HG02885 (cell line): ENCODE results near the gene PRDM10.

Experiments used
- ATAC-seq: cut with Tn5 transposase; IDR thresholded peaks from one replicate; pipeline ENCODE4 v1.9.1; 2021; ENCODE audit warnings: mild to moderate bottlenecking; ENCODE audit not compliant: unreplicated experiment, poor library complexity

Gene PRDM10

DNA sequence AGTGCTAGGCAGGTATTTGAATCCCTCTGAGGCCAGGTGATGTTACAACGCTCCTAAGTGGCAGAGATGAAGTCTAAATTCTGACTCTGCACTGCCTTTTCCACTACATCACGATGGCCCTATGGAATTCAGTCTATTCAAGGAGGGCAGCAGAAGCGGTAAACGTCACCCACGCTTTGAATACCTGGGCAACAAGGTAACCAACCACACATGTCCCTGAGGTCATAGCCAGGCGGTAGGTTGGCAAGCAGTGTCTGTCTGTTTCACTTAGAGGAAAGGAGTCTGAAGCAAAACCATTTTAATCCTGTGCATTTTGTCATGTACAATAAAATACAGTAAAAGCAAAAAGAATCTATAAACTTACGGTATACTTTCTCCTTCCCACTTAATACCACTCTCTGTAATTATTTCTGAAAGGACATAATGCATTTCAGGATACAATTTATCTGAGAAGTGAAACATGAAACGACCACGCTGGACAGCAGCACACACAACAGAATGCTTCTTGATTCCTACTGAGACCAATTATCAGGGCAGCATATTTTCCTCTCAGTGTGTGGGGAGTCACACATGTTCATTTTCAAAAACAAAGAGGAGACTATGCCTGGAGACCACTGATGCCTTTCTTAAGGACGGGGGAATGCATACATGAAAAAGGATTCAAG, 51.3 kb downstream of the PRDM10 start:
- no peak for ATAC-seq

DNA sequence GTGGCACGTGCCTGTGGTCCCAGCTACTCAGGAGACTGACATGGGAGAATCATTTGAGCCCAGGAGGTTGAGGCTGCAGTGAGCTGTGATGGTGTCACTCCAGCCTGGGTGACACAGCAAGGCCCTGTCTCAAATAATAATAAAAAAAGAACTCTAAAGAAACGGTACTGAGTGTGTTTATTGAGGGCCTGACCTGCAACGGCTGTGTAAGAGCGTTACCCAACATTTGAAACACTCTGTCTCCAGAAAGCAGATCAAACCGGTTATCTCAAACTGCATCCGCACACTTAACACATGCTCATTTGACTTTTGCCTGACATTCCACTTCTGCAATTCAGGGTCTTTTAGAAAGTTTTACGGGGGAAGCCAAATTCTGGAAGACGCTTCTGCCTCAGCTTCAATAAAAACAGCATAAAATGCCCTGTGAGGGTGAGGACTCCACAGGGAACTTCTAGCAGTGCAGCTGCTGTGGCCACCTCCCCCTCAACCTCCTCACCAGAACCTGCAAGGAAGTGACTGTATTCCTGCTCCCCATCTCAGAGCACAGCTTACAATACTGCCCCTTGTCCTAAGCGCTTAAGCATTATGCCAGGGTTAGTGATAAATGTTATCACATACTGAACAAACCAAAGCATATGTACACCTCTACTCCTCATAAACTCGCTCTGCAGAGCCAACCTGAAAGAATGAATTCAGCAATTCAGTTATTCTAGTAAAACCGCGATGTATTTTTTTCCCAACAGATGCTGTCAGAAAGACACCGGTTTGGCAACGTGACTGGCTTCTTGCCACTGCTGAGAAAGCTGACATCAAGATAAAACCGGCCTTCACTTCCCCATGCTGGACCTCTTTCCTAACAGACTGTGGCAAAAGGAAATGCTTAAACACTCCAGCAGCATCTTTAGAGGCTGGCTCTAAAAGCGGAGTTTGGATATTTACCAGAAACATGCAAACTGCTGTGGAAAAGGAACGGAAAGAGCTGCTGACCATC, 52.2 kb downstream of the PRDM10 start:
- ATAC-seq: no peak

DNA sequence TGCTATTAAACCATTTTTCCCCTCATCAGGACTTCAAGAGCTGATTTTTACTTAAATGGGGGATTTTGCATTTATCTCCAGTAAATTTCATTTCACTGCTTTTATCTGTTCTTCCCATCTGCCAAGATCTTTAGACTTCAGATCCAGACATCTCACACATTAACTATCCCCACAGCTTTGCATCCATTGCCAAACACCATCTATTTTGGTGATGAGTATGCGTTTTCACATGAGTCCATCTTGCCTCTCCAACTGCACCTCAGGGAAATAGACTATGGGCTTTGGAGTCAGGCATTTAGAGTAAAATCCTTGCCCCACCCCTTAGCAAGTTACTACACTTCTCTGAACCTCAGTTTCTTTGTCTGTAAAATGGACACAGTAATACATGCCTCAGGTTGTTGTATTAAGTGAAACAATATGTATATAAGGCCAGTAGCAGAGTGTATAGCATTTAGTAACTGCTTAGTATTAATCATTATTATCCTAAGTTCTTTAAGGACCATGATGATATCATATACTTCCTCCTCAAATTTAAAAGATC, 53.6 kb downstream of the PRDM10 start:
- ATAC-seq: no peak

DNA sequence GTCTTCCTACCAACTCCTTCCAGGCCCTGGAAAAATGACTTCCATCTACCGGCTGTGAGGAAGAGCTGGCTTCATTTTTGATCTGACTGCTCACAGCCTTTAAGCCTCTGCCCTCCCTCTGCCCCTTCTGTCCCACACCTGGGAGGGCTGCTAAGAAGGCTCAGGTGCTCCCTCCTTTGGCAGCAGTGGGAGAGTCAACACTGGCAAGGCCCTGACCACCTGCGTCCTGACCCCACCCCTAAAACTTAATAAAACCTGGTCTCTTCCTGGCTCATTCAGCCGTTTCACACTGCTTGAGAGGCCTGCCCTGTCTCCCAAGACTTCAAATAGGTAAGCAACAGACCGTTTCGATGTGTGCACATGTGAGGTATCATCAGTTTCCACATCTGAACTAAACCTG, 55.2 kb downstream of the PRDM10 start:
- no peak for ATAC-seq

DNA sequence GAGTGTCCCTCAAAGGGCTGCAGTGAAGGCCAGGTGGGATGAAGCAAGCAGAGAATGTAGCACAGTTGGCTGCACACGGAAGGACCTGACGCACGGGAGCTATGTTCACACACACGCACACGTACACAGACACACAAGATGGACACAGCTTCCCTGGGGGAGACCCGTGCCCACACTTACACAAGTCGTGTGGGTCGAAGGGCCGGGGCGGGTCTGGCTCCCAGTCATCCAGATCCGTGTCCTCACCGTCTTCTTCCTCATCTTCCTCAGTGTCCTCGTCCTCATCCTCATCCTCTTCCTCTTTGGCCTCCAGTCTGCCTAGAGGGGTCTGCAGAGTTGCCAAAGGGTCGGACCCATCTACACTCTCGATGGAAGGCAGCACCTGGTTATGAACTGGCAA, 55.7 kb downstream of the PRDM10 start:
- no peak for ATAC-seq

DNA sequence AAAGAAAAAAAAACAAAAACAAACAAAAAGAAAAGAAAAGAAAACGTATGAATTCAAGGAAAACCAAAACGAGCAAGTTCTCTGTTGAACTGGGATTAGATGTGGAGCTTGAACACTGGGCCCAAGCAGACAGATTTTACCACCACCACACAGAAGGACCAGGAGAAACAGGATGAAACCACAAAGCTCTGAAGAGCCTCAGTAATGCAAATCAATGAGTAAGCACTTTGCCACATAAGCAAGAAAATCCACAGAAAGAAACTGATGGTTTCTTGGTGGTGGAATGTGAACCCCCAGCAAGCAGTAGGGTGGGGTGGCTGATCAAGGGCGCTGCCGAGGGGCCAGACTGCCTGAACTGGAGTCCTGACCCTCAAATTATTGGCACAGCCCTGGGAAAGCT, 56.4 kb downstream of the PRDM10 start:
- ATAC-seq: no peak

DNA sequence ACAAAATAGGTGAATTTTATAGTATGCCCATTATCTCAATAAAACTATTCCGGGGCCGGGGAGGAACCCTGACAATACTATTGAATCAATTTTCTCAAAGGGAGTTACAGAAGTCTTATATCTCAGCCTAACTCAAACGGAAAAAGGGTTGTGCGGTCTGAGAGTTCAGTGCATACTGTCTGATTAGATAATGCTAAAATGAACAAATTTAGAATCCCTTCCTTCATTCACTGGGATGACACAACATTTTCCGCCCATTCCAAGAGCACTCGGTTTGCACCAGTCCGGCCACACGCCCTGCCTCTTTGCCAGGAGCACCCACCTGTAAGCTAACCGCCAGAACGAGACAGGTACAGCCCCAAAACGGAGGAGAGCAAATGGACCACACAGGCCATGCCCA, 57.3 kb downstream of the PRDM10 start:
- no peak for ATAC-seq

DNA sequence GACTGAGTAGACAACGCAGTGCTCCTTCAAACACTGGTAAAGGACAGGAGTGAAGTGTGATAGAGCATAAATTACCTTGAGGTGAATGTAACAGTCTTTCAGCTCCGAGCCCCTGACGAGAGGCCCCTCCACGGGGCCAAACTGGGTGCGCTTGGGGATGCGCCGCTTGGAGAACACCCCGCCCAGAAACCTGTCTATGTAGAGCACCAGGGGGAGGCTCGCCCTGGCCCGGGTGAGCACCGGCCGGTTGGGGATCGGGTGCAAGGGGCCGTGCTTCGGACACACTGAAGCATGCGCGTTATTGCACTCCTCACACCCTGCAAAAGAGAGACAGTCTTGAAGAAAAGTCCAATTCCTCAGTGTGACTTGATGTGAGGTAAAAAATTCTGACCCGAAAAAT, 57.9 kb downstream of the PRDM10 start:
- no peak for ATAC-seq

DNA sequence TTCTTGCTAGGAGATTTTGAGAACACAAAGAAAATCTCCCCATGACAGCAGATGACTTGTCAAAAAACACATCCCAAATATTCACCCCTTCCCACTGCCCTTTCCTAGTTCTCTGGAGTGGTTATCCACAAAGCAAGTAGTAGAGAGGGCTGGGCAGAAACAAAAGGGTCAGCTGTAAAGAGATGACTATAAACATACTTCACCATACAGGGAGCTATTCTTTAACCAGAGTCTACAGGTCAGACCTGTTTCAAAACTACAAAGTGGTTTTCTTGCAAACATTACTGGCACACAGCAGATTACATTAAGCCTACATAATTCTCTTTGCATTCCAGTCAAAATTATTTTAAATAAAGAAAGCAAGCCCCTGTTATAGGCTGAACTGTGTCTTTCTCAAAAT, 59.6 kb downstream of the PRDM10 start:
- ATAC-seq: no peak

DNA sequence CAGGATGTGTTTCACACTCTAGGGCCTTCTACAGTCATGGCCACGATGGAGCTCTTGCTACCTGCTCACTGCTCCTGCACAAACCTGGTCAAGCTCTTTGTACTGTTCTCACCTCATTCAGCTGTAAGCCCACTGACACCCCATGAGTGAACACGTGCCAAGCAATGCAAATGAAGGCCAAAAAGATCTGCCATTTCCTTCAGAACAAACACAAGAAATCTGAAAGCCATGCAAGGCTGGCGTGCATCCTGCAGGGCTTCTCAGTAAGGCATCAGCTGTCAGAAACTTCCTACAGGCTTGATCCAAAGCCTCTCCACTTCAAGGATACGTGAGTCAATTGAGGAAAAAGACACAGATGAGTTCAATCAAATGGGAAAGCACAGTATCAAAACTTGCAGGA, 63.1 kb downstream of the PRDM10 start:
- ATAC-seq: no peak

DNA sequence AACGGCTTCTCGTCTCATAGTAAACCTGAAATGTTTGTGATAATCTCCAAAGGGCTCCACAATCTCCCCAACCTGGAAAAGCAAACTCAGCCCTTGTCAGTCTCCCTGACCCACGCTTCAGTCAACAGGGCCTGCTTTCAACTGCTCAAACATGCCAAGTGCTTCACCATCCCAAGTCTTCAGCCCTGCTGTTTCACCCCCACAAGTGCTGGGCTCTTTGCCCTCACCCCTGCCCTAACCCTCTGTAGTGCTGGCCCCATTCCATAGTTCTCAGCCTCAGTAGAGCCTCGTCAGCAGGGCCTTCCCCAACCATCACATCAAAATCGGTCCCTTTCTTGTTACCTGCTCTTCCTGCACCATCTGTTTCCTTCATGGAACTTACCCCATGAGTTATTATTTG, 63.9 kb downstream of the PRDM10 start:
- no peak for ATAC-seq

DNA sequence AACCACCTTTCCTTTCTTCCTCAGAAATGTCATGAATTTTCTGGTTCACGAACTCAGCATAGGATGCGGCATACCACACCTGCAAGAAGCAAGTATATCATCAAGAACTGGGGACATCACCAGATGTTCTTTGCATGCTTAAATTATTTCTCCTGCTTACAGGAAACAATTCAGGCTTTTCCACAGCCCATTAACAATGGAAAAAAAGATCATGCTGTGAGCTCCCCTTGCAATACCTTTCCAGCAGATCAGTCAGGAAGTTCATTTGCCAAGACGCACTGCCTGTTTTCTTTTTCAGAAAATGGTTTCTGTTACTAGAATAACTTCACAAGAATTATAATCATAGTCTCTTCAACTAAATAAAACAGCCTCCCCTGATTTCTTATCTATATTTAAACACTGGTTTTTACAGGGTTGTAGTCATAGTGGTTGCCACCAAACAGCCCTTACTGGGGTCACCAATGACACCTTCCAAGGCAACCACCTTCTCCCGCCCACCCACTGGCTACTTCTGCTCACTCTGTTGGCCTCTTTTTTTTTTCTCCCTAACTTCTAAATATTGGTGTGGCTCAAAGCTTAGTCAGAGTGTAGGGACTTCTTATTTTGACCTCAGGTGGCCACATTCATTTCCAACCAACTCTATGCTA, 64.9 kb downstream of the PRDM10 start:
- no peak for ATAC-seq

DNA sequence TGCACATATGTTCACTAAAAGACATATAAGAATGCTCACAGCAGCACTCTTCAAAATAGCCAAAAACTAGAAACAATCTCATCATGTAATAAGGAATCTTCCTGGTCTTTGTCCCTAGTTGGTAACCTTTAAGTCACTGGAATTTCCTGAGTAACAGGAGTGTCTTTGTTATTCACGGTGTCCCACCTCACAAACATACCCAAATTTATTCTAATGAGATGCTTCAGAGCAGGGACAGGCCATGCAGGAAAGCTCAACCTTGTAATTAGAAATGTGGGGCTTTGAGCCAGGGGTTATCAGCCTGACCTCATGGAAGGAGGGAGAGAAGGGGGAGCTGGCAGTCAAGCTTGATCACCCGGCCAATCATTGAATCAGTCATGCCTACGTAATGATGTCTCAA, 66.9 kb downstream of the PRDM10 start:
- ATAC-seq: no peak

DNA sequence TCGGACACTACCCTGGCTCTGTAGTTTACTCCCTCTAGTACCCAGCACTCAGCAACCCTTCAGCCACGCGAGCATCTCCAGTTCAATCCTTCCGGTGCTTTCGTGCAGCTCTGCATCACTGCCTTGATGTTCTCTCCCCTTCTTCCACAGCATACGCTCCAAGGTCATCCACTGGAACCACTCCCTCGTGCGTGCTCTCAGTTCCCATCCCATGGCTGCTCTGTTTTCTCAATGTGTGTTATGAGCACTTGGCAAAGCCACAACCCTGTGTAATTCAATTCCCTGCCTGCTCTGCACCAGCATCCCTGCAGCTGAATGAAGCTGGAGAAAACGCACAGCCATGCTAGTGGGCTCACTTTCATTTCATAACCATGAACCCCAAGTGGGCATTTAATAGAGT, 68.7 kb downstream of the PRDM10 start:
- no peak for ATAC-seq

DNA sequence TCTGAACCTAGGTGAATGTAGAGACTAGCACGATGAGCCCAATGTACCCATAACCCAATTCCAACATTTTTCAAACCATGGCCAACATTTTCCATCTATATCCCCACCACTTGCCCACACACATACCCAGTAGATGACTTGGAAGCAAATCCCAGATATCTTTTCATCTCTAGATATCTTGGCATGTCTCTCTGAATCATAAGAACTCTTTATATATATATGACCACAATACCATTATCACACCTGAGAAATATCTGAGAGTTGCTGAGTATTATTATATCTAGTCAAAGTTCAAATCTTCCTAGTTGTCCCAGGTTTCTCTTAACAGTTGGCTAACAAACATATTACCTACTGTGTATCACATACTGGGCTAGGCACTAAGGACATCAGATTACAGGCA, 69.4 kb downstream of the PRDM10 start:
- ATAC-seq: no peak

DNA sequence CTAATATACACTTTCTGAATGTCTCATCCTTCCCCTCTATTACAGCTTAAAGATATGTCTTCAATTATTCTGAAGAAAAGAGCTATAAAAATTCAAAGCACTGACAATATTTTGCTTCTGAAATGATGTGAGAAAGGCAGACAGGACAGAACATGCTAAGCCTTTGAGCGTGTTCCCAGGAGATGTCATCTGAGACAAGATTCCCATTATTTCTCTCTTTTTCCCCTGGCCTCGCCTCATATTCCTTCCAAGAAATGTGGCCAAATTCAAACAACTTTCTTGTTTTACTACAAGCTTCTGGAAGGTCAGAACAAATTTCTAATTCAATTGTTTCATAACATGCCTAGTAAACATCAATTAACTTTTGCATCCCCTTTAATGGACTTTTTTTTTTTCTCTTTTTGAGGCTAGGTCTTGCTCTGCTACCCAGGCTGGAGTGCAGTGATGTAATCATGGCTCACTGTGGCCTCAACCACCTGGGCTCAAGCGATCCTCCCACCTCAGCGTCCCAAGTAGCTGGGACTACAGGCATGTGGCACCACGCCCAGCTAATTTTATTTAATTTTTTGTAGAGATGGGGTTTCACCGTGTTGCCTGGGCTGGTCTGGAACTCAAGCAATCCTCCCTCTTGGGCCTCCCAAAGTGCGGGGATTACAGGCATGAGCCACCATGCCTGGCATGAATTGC, 70.1 kb downstream of the PRDM10 start:
- ATAC-seq: no peak

DNA sequence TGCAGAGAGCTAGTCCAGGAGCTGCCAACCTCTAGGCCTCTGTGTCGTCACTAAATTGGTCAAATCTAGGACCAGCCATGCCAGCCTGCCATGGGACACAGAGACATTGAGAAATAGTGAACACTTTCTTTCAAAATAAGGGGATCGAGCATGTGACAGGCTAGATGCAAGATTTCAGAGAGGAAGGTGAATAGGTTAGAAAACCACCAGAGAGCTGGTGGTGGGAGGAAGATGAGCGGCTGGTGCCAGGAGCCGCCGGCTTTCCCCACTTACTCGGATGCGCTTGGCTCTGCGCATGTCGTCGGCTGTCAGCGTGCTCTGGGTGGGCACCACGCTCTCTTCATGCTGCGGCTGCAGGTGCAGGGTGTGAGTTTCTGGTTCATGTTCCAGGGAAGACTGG, 71.9 kb downstream of the PRDM10 start:
- no peak for ATAC-seq

DNA sequence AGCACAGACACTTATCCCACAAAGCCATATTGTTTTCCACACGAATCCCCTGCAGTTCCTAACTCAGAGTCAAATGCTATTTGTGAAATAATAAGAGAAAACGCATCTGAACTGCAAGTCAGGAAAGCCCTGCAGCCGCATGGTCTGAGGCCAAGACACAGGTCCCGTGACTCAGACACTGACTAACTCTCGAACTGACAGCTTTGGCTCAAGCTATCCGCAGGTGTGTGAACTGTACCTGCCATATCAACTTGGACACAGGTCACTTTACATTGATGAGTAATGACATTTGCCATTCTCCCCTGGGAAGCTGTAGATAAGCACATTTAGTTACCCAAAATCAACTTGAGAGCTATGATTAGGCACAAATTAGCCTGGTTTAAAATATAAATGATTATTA, 72.3 kb downstream of the PRDM10 start:
- no peak for ATAC-seq

DNA sequence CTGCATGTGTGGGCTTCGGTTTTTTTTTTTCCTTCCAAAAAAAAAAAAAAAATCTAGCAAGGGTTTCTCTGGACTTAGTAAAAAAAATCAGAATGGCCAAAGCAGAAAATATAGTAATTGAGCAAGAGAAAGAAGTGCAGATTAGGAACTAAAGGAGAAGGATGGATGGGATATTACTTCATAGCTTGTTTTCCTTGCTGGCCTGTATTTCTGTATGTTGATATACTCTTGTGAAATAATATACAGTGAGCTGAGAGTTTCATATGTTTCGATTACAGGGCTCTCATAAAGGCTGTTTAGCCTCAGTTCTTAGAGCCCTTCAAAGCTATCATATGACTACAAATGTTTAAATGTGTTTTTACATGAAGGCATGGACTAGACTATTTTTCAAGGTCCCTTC, 72.9 kb downstream of the PRDM10 start:
- ATAC-seq: no peak

DNA sequence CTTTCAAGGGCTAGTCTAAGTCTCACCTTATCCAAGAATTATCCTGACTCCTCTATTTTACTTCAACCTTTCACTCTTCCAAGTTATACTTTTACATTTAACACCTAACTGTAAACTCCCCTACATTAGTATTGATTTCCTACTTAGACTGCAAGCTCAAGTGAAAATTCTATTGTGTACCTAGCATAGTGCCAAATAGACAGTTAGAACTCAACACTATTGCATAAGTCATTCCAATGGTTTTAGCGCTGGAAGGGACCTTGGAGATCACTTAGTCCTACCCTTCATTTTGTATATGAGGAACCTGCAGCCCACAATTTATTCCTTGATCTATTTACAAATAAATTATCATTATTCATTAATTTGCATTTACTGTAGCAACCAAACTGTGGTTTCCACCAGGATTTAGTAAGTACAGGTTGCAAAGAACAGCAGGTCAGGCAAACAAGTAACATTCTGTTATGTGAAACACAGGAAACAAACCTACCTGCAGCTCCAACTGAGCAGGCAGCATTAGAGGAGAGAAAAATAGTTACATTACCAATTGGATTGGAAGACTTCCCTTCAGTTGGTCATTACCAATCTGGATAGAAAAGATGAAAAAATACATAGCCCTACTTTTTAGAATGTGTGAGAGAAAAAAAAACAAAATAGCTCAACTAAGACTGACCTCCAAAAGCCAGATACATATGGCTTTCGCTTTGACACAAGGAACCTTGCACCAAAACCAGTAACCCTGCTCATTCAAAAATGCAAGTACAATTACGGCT, 73.5 kb downstream of the PRDM10 start:
- no peak for ATAC-seq
